GM12878 (cell line): ENCODE measurements around the gene PRR29. TPM values are rescaled to one million over a fixed set of nuclear protein-coding genes. Genes with fewer than 3 reads are reported as not detected.

Experiments used
- ATAC-seq: fragments of 200-7000 bp; cut with Tn5 transposase; 3 replicates; pipeline ENCODE4 v1.9.1; 2020; ENCODE audit warnings: mild to moderate bottlenecking, moderate library complexity
- BruUV-seq: library from RNA; stranded (reverse); fragments of 400-500 nt; replicated peaks from 2 replicates; lab custom pipeline; 2021; lab: Mats Ljungman, UMichigan
- CTCF ChIA-PET: fragments of 300-600 bp; sonication (Branson Sonifier 250); formaldehyde crosslinking; extraction: SDS; loops from one replicate; lab custom pipeline; 2021; ENCODE audit warnings: inconsistent platforms; lab: Yijun Ruan, JAX
- POLR2A ChIA-PET: fragments of 350-600 bp; formaldehyde crosslinking; extraction: SDS; loops from one replicate; lab custom pipeline; 2021; ENCODE audit warnings: inconsistent platforms; lab: Charles Lee
- RAD21 ChIA-PET: fragments of 300-600 bp; sonication (Branson Sonifier 250); formaldehyde crosslinking; loops from one replicate; lab custom pipeline; 2023; ENCODE audit warnings: antibody characterized with exemption; ENCODE audit not compliant: unreplicated experiment; lab: Charles Lee
- SMC1A ChIA-PET: fragments of 300-600 bp; sonication (Branson Sonifier 250); formaldehyde crosslinking; loops from one replicate; lab custom pipeline; 2023; ENCODE audit not compliant: unreplicated experiment, uncharacterized antibody; lab: Charles Lee
- DNase-seq: peaks from one replicate; pipeline ENCODE4 v3.0.0-alpha.2; 2011; ENCODE audit warnings: low read depth, low spot score
- FAIRE-seq: peaks from 3 replicates; lab custom pipeline; 2011; peaks lifted over from hg19 to GRCh38; lab: Jason Lieb, UNC
- H2AFZ ChIP-seq: 2 replicates; pipeline ENCODE4 v1.6.0; 2011; ENCODE audit warnings: low read depth, low read length, control low read depth; ENCODE audit not compliant: control insufficient read depth
- H3K27ac ChIP-seq: 2 replicates; pipeline ENCODE4 v1.5.1; 2011; ENCODE audit warnings: control low read depth; ENCODE audit not compliant: control insufficient read depth, insufficient read depth
- H3K27me3 ChIP-seq, 2 experiments: replicated peaks in 1 of 2; 2 replicates each; pipeline versions ENCODE4 v1.6.0 to v1.6.1; 2011; ENCODE audit warnings: low read length in 1 of 2; ENCODE audit not compliant: control insufficient read depth in 2 of 2, insufficient read depth in 2 of 2
- H3K36me3 ChIP-seq, 2 experiments: 2 replicates each; pipeline ENCODE4 v1.5.1; 2011; ENCODE audit warnings: low read length in 1 of 2; ENCODE audit not compliant: control insufficient read depth in 2 of 2, insufficient read depth in 2 of 2
- H3K4me1 ChIP-seq: 2 replicates; pipeline ENCODE4 v1.6.1; 2011; ENCODE audit warnings: mild to moderate bottlenecking, low read length, moderate library complexity, mixed read lengths; ENCODE audit not compliant: control insufficient read depth, insufficient read depth
- H3K4me2 ChIP-seq: 2 replicates; pipeline ENCODE4 v1.6.0; 2011; ENCODE audit warnings: control low read depth; ENCODE audit not compliant: control insufficient read depth, insufficient read depth
- H3K4me3 ChIP-seq: fragments of 200-600 bp; sonication (generic); 2 replicates; pipeline ENCODE4 v1.5.1; 2016
- H3K79me2 ChIP-seq: 2 replicates; pipeline ENCODE4 v1.6.0; 2011; ENCODE audit warnings: low read length; ENCODE audit not compliant: control insufficient read depth, insufficient read depth
- H3K9ac ChIP-seq: 2 replicates; pipeline ENCODE4 v1.8.0; 2011; ENCODE audit warnings: low read length, control low read depth, mixed read lengths; ENCODE audit not compliant: control insufficient read depth, insufficient read depth
- H3K9me3 ChIP-seq: replicated peaks from 3 replicates; pipeline ENCODE4 v1.5.1; 2011; ENCODE audit warnings: mild to moderate bottlenecking, low read length; ENCODE audit not compliant: control insufficient read depth, insufficient read depth
- H4K20me1 ChIP-seq: 2 replicates; pipeline ENCODE4 v1.6.0; 2011; ENCODE audit not compliant: control insufficient read depth, insufficient read depth
- POU2F2 ChIP-seq: IDR thresholded peaks from 3 replicates; pipeline ENCODE4 v1.6.1; 2011; ENCODE audit warnings: low read depth, mild to moderate bottlenecking, low read length, borderline replicate concordance
- RCOR1 ChIP-seq: conservative IDR thresholded peaks from 2 replicates; pipeline ENCODE4 v1.6.1; 2012; ENCODE audit warnings: low read depth, low read length, improper control_type of control experiment
- ZBED1 ChIP-seq: IDR thresholded peaks from 2 replicates; pipeline ENCODE4 v1.6.1; 2016; ENCODE audit warnings: borderline replicate concordance
- ZNF24 ChIP-seq: fragments of 450-650 bp; IDR thresholded peaks from 2 replicates; pipeline ENCODE4 v1.6.1; 2017; ENCODE audit warnings: antibody characterized with exemption, mild to moderate bottlenecking
- ZNF622 ChIP-seq: fragments of 450-650 bp; IDR thresholded peaks from 2 replicates; pipeline ENCODE4 v1.6.1; 2017; ENCODE audit warnings: mild to moderate bottlenecking, inconsistent platforms
- WGBS: methylation state at CpG from one replicate; pipeline ENCODE4 v1.1.6; 2016; ENCODE audit warnings: low lambda C conversion rate; ENCODE audit not compliant: insufficient replicate concordance, insufficient coverage; ENCODE audit errors: missing lambda C conversion rate; 5-methylcytosine and 5-hydroxymethylcytosine counted together
- in situ Hi-C: fragments of 300-500 bp; cut with MboI; formaldehyde crosslinking; loops from 9 replicates; pipeline ENCODE4 v1.14.3; 2018; ENCODE audit warnings: mixed read lengths
- intact Hi-C: fragments of 100-400 bp; cut with micrococcal nuclease; formaldehyde crosslinking; loops from one replicate; pipeline ENCODE4 v1.14.2; 2022; ENCODE audit not compliant: unreplicated experiment
- polyA plus RNA-seq, 11 experiments: library from polyadenylated mRNA; depleted of rRNA in 4 of 11; unstranded in 6 of 11; stranded (reverse) in 5 of 11; fragments of >200 nt; fragmentation: Nextera tagmentation in 4 of 11; fragmentation: Illumina TruSeq in 1 of 11; extraction: Ambion mirVana in 4 of 11; extraction: Trizol in 1 of 11; gene quantifications; 1 replicate in 1 of 11; 2 replicates in 10 of 11; pipeline versions ENCODE4 v1.2.1 to v1.2.3, GENCODE V29; 2011 to 2016; ENCODE audit warnings: inconsistent platforms in 2 of 11, missing spikeins in 2 of 11, low read depth in 1 of 11
- total RNA-seq, 4 experiments: library from RNA; depleted of rRNA in 3 of 4; stranded (reverse); fragments of >200 nt in 3 of 4; fragmentation: Illumina TruSeq in 1 of 4; extraction: Trizol in 1 of 4; gene quantifications; 2 replicates each; pipeline versions ENCODE4 v1.2.1 to v1.2.3, GENCODE V29; 2013 to 2021
- TF ChIP-seq, protein P1 (sequence below): IDR thresholded peaks from 2 replicates; pipeline ENCODE4 v1.6.1; 2012; ENCODE audit warnings: low read length, inconsistent platforms

The PRR29 gene
- total and polyA plus RNA-seq, 10 of the 15 experiments (the other 5 are each of a cell fraction or from before 2014, with no cell fraction given), result 0.01 to 2.4 (median 0.18) TPM; not detected in 3

DNA sequence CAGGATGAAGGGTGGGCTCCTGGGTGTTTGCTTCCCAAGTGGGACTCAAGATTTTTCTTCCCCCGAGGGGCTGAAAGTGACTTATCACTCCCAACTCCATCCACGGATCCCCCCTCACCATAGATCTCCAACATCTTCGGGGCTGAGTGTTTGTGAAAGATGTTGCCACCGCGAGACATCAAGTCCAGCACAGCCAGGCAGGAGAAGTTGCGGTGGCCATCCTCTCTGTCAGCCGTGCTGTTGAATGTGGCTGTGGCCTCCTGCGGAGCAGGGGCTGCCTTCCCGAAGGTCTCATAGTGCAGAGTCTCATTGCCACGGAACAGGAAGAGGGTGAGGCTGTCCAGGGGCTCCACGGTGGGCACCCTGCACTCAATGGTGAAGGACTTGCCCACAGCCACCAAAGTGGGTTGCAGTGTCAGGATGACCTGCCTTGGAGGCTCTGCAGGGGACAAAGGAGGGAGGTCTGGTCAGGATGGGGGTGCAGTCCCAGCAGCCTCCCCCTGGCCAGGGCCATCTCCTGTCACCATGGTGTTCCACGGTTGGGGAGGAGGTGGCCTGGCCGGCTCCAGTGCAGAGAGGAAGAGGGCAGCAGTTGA, 5.5 kb downstream of the PRR29 start:
- TF ChIP-seq, protein P1, sequence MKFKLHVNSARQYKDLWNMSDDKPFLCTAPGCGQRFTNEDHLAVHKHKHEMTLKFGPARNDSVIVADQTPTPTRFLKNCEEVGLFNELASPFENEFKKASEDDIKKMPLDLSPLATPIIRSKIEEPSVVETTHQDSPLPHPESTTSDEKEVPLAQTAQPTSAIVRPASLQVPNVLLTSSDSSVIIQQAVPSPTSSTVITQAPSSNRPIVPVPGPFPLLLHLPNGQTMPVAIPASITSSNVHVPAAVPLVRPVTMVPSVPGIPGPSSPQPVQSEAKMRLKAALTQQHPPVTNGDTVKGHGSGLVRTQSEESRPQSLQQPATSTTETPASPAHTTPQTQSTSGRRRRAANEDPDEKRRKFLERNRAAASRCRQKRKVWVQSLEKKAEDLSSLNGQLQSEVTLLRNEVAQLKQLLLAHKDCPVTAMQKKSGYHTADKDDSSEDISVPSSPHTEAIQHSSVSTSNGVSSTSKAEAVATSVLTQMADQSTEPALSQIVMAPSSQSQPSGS, result no peak
- no peak for TF ChIP-seq RCOR1
- no peak for TF ChIP-seq POU2F2
- TF ChIP-seq ZNF622, result no peak
- no peak for TF ChIP-seq ZBED1
- TF ChIP-seq ZNF24, result no peak
- Histone ChIP-seq H3K79me2 (no peaks in the 10 kb centered on the region), H3K9ac (no peak overlapping the region), H3K36me3 (peaks cover 8 to 20% of the 10 kb centered on the region in 2 experiments; a peak in 3 of 4 replicates), H4K20me1 (no peaks in the 10 kb centered on the region), H3K4me2 (no peak overlapping the region), H3K27ac (no peak overlapping the region), H3K4me3 (no peak overlapping the region), H3K4me1 (no peaks in the 10 kb centered on the region), H3K9me3 (no peaks in the 10 kb centered on the region), H2AFZ (no peak overlapping the region), H3K27me3 (no peaks in the 10 kb centered on the region)
- in situ Hi-C loops (no loop called here), intact Hi-C loops (no loop called here)
- RAD21 ChIA-PET, result no interaction called here
- FAIRE-seq (no peak), DNase-seq (no peak), ATAC-seq (no peak)
- CTCF ChIA-PET, result interaction anchor here (1.2 kb wide), 1 partner anchor 13 kb away, joined by 5 read pairs; no protein-coding TSS in a partner anchor
- BruUV-seq, result no TSS peak
- SMC1A ChIA-PET, result no interaction called here
- POLR2A ChIA-PET, result no interaction called here
- WGBS, result 74% methylated on average over 12 of the region's 13 CpGs
